ENCODE measurements around the gene AKT2.
A peak's percentile ranks its signal among the peaks of the same experiment; 100 is the strongest.

The AKT2 gene

DNA sequence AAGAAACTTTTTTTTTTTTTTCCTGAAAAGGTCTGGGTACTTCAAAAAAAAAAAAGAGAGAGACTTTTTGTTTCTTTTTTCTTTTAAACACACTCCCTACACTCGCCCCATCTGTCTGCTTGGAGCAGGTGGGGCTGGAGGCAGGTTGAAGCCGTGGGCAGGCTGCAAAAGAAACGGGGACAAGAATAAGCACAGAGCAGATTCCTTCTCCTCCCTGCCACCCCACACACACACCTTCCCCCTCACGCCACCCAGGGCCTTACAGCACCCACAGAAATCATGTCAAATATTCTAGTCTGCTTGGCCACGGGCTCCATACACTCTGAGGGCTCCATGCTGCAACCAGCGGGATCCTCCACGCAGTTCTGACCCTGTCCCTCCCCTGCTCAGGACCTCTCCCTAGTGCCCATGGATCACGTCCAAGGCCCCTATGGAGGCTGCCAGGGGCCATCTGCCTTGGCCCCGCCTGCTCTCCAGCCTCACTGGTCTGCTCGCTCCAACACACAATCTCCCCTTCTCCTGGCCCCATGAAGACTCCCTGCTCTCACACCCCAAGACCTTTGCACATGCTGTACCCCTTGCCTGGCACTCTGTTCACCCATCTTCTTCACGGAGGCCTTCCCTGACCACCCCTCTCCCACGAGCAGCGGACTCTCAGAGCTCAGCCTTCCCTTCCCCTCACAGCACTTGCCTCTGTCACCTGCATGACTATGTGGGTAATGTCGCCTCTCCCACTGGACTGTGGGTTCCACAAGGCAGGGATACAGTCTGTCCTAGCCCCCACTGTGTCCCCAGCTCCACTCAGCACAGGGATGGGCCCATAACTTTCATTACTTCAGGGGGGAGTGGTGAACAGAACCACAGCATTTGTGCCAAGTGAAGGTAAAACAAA is 11.4 kb downstream of the AKT2 start:
- no peak for ATAC-seq (ENCODE audit: insufficient read depth, low read depth)
- Histone ChIP-seq H3K27me3 (ENCODE audit: insufficient read depth, low read length, poor library complexity) (no peaks in the 10 kb centered on the region), H3K36me3 (ENCODE audit: insufficient read depth, low read length) (peaks cover 18% of the 10 kb centered on the region), H3K4me3 (ENCODE audit: low read depth in 1 of 2, low read length in 2 of 2) (no peak overlapping the region), H3K79me2 (ENCODE audit: insufficient read depth, low read length) (peaks cover 96% of the 10 kb centered on the region), H3K4me2 (ENCODE audit: insufficient read depth, low read length) (no peak overlapping the region), H3K4me1 (ENCODE audit: insufficient read depth, low read length) (no peaks in the 10 kb centered on the region), H4K20me1 (ENCODE audit: insufficient read depth, low read length) (peaks cover 79% of the 10 kb centered on the region), H2AFZ (ENCODE audit: low read depth, low read length) (no peak overlapping the region), H3K9ac (ENCODE audit: low read depth, low read length) (0 out of 2 replicates have a peak overlapping the region, but pooled peaks have one; percentile 5), H3K27ac (ENCODE audit: low read length) (no peak overlapping the region), H3K9me3 (ENCODE audit: insufficient read depth, low read length, severe bottlenecking) (no peaks in the 10 kb centered on the region)
- DNase-seq, result no peak
- TF ChIP-seq, protein P1, sequence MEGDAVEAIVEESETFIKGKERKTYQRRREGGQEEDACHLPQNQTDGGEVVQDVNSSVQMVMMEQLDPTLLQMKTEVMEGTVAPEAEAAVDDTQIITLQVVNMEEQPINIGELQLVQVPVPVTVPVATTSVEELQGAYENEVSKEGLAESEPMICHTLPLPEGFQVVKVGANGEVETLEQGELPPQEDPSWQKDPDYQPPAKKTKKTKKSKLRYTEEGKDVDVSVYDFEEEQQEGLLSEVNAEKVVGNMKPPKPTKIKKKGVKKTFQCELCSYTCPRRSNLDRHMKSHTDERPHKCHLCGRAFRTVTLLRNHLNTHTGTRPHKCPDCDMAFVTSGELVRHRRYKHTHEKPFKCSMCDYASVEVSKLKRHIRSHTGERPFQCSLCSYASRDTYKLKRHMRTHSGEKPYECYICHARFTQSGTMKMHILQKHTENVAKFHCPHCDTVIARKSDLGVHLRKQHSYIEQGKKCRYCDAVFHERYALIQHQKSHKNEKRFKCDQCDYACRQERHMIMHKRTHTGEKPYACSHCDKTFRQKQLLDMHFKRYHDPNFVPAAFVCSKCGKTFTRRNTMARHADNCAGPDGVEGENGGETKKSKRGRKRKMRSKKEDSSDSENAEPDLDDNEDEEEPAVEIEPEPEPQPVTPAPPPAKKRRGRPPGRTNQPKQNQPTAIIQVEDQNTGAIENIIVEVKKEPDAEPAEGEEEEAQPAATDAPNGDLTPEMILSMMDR (IDR thresholded peaks at IDR 0.05; ENCODE audit: borderline replicate concordance, extremely low read depth, low read length, poor library complexity, severe bottlenecking), result no peak
- TF ChIP-seq EZH2 (IDR thresholded peaks at IDR 0.05; ENCODE audit: borderline replicate concordance, low read depth, low read length, severe bottlenecking), result no peak

DNA sequence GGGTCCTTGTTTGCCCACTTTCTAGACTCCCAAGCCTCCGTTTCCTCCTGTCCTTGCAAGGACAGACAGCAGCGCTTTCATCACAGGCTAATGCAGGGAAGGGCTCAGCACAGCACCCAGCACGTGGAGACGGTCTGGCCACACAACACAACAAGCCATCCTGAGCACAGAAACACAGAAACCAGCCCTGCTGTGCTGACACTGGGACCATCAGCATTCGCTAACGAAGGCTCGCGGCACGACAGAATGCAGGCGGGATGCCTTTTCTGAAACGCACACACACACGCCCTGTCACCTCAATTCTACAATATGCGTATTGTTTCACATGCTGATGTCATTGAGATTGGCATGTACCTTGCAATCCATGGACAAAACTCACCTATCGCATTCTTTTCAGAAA is 12.9 kb downstream of the AKT2 start:
- H3K36me3 ChIP-seq (ENCODE audit: insufficient read depth, low read length), result peaks cover 25% of the 10 kb centered on the region
- no peaks in the 10 kb centered on the region for H3K27me3 ChIP-seq (ENCODE audit: insufficient read depth, low read length, poor library complexity)

DNA sequence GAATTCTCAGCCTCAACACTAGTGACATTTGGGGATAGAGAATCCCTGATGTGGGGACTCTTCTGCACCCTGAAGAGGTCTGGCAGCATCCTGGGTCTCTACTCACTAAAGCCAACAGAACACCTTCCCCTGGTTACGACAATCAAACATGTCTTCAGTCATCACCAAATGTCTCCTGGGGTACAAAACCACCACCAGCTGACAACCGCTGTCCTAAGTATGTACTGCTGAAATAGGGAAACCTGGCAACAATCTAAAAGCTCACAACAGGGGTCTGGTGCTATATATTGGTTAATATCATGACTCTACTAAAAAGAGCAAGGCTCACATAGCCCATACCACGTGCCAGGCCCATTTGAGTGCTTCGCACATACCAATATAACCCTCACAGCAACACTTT is 13.4 kb downstream of the AKT2 start:
- Histone ChIP-seq H3K4me2 (ENCODE audit: insufficient read depth, low read length) (no peak overlapping the region), H3K79me2 (ENCODE audit: insufficient read depth, low read length) (peaks cover 96% of the 10 kb centered on the region)

More for the DNA sequence above, 12.9 kb downstream of the AKT2 start:
- no peak overlapping the region for H3K4me2 ChIP-seq (ENCODE audit: insufficient read depth, low read length)
- no peaks in the 10 kb centered on the region for H3K4me1 ChIP-seq (ENCODE audit: insufficient read depth, low read length)
- DNase-seq (no peak), ATAC-seq (ENCODE audit: insufficient read depth, low read depth) (no peak)
- peaks cover 76% of the 10 kb centered on the region for H4K20me1 ChIP-seq (ENCODE audit: insufficient read depth, low read length)
- H3K9ac ChIP-seq (ENCODE audit: low read depth, low read length), result no peak overlapping the region
- no peak overlapping the region for H3K27ac ChIP-seq (ENCODE audit: low read length)
- H3K9me3 ChIP-seq (ENCODE audit: insufficient read depth, low read length, severe bottlenecking), result no peaks in the 10 kb centered on the region
- H2AFZ ChIP-seq (ENCODE audit: low read depth, low read length), result no peak overlapping the region
- no peak overlapping the region for H3K4me3 ChIP-seq (ENCODE audit: low read depth in 1 of 2, low read length in 2 of 2)
- H3K79me2 ChIP-seq (ENCODE audit: insufficient read depth, low read length), result peaks cover 96% of the 10 kb centered on the region
- no peak for TF ChIP-seq EZH2 (IDR thresholded peaks at IDR 0.05; ENCODE audit: borderline replicate concordance, low read depth, low read length, severe bottlenecking)

More for the DNA sequence above, 13.4 kb downstream of the AKT2 start:
- H3K9ac ChIP-seq (ENCODE audit: low read depth, low read length), result no peak overlapping the region
- TF ChIP-seq, protein P1 (IDR thresholded peaks at IDR 0.05; ENCODE audit: borderline replicate concordance, extremely low read depth, low read length, poor library complexity, severe bottlenecking), result no peak
- no peak for TF ChIP-seq EZH2 (IDR thresholded peaks at IDR 0.05; ENCODE audit: borderline replicate concordance, low read depth, low read length, severe bottlenecking)
- DNase-seq, result no peak
- no peak overlapping the region for H3K4me3 ChIP-seq (ENCODE audit: low read depth in 1 of 2, low read length in 2 of 2)
- no peaks in the 10 kb centered on the region for H3K27me3 ChIP-seq (ENCODE audit: insufficient read depth, low read length, poor library complexity)
- H3K9me3 ChIP-seq (ENCODE audit: insufficient read depth, low read length, severe bottlenecking), result no peaks in the 10 kb centered on the region
- H3K4me1 ChIP-seq (ENCODE audit: insufficient read depth, low read length), result no peaks in the 10 kb centered on the region
- H3K27ac ChIP-seq (ENCODE audit: low read length), result peak overlapping the region; percentile 6; the same call in 1 of the 2 replicates
- no peak for ATAC-seq (ENCODE audit: insufficient read depth, low read depth)
- no peak overlapping the region for H2AFZ ChIP-seq (ENCODE audit: low read depth, low read length)
- H4K20me1 ChIP-seq (ENCODE audit: insufficient read depth, low read length), result peaks cover 75% of the 10 kb centered on the region
- H3K36me3 ChIP-seq (ENCODE audit: insufficient read depth, low read length), result peaks cover 25% of the 10 kb centered on the region
